ENCODE data around the gene HNRNPU.

Gene HNRNPU

GRCh38 chr1:244864253-244865027 is at the start of gene HNRNPU:
HNRNPU (minus strand) TSS chr1:244864543; CDS start chr1:244864307, 236 bp downstream.
- no peaks in the 10 kb centered on the region for H3K9me3 ChIP-seq (ENCODE audit: low read length)
- peaks cover 30% of the 10 kb centered on the region for H3K36me3 ChIP-seq (ENCODE audit: insufficient read depth, low read length)
- no peaks in the 10 kb centered on the region for H3K27me3 ChIP-seq (ENCODE audit: insufficient read depth, low read length)
- H2AFZ ChIP-seq (ENCODE audit: low read depth, low read length): peak within 1 kb of the TSS; percentile 3
- peak within 1 kb of the TSS; percentile 85 for H3K4me3 ChIP-seq (ENCODE audit: low read length)
- peaks cover 37% of the 10 kb centered on the region for H3K4me1 ChIP-seq (ENCODE audit: insufficient read depth, low read length)

- no peak overlapping the region for H2AFZ ChIP-seq (ENCODE audit: low read depth, low read length)
- H3K4me3 ChIP-seq (ENCODE audit: low read length): no peak overlapping the region
- no peaks in the 10 kb centered on the region for H3K36me3 ChIP-seq (ENCODE audit: insufficient read depth, low read length)
- peaks cover under 1% of the 10 kb centered on the region for H3K4me1 ChIP-seq (ENCODE audit: insufficient read depth, low read length)
- no peaks in the 10 kb centered on the region for H3K9me3 ChIP-seq (ENCODE audit: low read length)
- peaks cover 13% of the 10 kb centered on the region for H3K27me3 ChIP-seq (ENCODE audit: insufficient read depth, low read length)
Measured at GRCh38 chr1:244913806-244914205, 49.5 kb upstream of the HNRNPU start.

GRCh38 chr1:244904119-244904518 is 39.8 kb upstream of the HNRNPU start:
- Histone ChIP-seq H3K4me3 (ENCODE audit: low read length) (no peak overlapping the region), H3K4me1 (ENCODE audit: insufficient read depth, low read length) (no peaks in the 10 kb centered on the region), H3K36me3 (ENCODE audit: insufficient read depth, low read length) (no peaks in the 10 kb centered on the region), H3K27me3 (ENCODE audit: insufficient read depth, low read length) (no peaks in the 10 kb centered on the region), H2AFZ (ENCODE audit: low read depth, low read length) (no peak overlapping the region), H3K9me3 (ENCODE audit: low read length) (no peaks in the 10 kb centered on the region)

DNA sequence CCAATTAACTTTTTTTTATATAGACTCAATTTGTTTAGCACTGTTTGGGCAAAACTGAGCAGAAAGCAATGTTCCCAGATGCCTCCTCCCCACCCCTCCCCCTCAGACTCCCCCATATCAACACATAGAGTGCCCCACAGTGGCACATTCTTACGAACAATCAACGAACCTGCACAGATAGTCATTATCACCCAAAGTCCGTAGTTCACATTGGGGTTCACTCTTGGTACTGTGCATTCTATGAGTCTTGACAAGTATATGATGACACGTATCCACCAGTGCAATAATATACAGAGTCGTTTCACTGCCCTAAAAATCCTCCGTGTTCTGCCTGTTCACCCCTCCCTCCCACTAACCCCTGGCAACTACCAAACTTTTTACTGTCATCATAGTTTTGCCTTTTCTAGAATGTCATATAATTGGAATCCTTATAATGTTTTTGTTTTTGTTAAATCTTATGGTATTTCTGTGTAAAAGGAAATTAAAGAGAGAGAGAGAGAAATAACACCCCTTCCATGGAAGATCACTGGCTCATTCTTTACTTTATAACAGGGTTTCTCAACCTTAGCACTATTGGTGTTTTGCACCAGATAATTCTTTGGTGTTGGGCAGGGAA is 37.2 kb upstream of the HNRNPU start:
- Histone ChIP-seq H2AFZ (ENCODE audit: low read depth, low read length) (no peak overlapping the region), H3K9me3 (ENCODE audit: low read length) (no peaks in the 10 kb centered on the region), H3K27me3 (ENCODE audit: insufficient read depth, low read length) (no peaks in the 10 kb centered on the region)

GRCh38 chr1:244897476-244898254 is 33.3 kb upstream of the HNRNPU start:
- no peaks in the 10 kb centered on the region for H3K36me3 ChIP-seq (ENCODE audit: insufficient read depth, low read length)
- no peak overlapping the region for H3K4me3 ChIP-seq (ENCODE audit: low read length)
- H3K27me3 ChIP-seq (ENCODE audit: insufficient read depth, low read length): no peaks in the 10 kb centered on the region
- no peak overlapping the region for H2AFZ ChIP-seq (ENCODE audit: low read depth, low read length)
- no peaks in the 10 kb centered on the region for H3K4me1 ChIP-seq (ENCODE audit: insufficient read depth, low read length)
- no peaks in the 10 kb centered on the region for H3K9me3 ChIP-seq (ENCODE audit: low read length)

More for the DNA sequence above, 37.2 kb upstream of the HNRNPU start:
- Histone ChIP-seq H3K4me1 (ENCODE audit: insufficient read depth, low read length) (no peaks in the 10 kb centered on the region), H3K36me3 (ENCODE audit: insufficient read depth, low read length) (no peaks in the 10 kb centered on the region), H3K4me3 (ENCODE audit: low read length) (no peak overlapping the region)

DNA sequence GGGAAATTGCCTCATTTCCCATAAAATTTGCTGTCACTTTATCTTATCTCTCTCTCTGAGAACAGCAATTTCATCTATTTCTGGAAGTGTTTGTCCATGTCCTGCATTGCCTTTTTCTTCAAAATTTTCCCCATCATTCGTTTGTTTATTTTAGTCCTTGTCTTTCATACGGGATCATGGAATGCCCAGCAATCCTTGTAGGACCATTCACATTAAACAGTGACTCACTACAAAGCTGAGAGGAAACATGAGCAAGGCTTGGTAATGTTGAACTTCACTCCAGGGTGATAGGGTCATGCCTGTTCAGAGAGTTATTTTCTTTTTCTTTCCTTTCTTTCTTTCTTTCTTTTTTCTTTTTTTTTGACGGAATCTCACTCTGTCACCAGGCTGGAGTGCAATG is 32.2 kb upstream of the HNRNPU start:
- no peaks in the 10 kb centered on the region for H3K9me3 ChIP-seq (ENCODE audit: low read length)
- no peaks in the 10 kb centered on the region for H3K36me3 ChIP-seq (ENCODE audit: insufficient read depth, low read length)
- H3K4me1 ChIP-seq (ENCODE audit: insufficient read depth, low read length): no peaks in the 10 kb centered on the region
- no peak overlapping the region for H3K4me3 ChIP-seq (ENCODE audit: low read length)
- no peaks in the 10 kb centered on the region for H3K27me3 ChIP-seq (ENCODE audit: insufficient read depth, low read length)
- no peak overlapping the region for H2AFZ ChIP-seq (ENCODE audit: low read depth, low read length)

DNA sequence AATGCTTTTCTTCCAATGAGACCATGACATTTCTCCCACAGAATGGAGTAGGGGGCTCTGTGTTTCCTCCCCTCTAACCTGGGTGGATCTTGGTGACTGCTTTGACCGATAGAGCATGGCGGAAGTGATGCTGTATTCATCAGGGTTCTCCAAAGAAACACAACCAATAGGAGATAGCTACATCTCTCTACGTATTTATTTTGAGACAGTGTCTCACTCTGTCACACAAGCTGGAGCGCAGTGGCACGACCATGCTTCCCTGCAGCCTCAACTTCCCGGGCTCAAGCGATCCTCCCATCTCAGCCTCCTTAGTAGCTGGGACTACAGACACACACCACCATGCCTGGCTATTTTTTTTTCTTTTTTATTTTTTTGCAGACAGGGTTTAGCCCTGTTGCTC is 29.5 kb upstream of the HNRNPU start:
- Histone ChIP-seq H3K9me3 (ENCODE audit: low read length) (no peaks in the 10 kb centered on the region), H2AFZ (ENCODE audit: low read depth, low read length) (no peak overlapping the region), H3K36me3 (ENCODE audit: insufficient read depth, low read length) (no peaks in the 10 kb centered on the region), H3K4me1 (ENCODE audit: insufficient read depth, low read length) (no peaks in the 10 kb centered on the region), H3K27me3 (ENCODE audit: insufficient read depth, low read length) (no peaks in the 10 kb centered on the region), H3K4me3 (ENCODE audit: low read length) (no peak overlapping the region)

DNA sequence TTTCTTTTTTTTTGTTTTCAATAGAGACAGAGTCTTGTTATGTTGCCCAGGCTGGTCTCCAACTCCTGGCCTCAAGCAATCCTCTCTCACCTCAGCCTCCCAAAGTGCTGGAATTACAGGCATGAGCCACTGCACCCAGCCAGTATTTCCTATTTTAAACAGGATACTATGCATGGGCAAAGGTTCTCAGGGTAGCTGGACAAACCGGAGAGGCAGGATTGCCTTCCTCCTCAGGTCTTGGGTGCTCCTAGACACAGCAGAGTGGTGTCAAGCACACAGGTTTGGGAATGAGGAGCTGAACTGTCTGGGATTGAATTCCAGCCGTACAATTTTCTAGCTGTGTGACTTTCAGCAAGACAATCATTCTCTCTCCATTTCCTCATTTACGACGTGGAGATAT is 22.9 kb upstream of the HNRNPU start:
- no peak overlapping the region for H3K4me3 ChIP-seq (ENCODE audit: low read length)
- no peak overlapping the region for H2AFZ ChIP-seq (ENCODE audit: low read depth, low read length)
- H3K27me3 ChIP-seq (ENCODE audit: insufficient read depth, low read length): no peaks in the 10 kb centered on the region
- no peaks in the 10 kb centered on the region for H3K9me3 ChIP-seq (ENCODE audit: low read length)
- H3K4me1 ChIP-seq (ENCODE audit: insufficient read depth, low read length): no peaks in the 10 kb centered on the region
- H3K36me3 ChIP-seq (ENCODE audit: insufficient read depth, low read length): no peaks in the 10 kb centered on the region

- H3K4me3 ChIP-seq (ENCODE audit: low read length): no peak overlapping the region
- H2AFZ ChIP-seq (ENCODE audit: low read depth, low read length): no peak overlapping the region
- no peaks in the 10 kb centered on the region for H3K27me3 ChIP-seq (ENCODE audit: insufficient read depth, low read length)
- no peaks in the 10 kb centered on the region for H3K36me3 ChIP-seq (ENCODE audit: insufficient read depth, low read length)
- no peaks in the 10 kb centered on the region for H3K9me3 ChIP-seq (ENCODE audit: low read length)
- H3K4me1 ChIP-seq (ENCODE audit: insufficient read depth, low read length): no peaks in the 10 kb centered on the region
Measured at GRCh38 chr1:244881552-244882280, 17.4 kb upstream of the HNRNPU start.

GRCh38 chr1:244878681-244879080 is 14.3 kb upstream of the HNRNPU start:
- H2AFZ ChIP-seq (ENCODE audit: low read depth, low read length): no peak overlapping the region
- no peaks in the 10 kb centered on the region for H3K9me3 ChIP-seq (ENCODE audit: low read length)
- H3K27me3 ChIP-seq (ENCODE audit: insufficient read depth, low read length): no peaks in the 10 kb centered on the region
- no peaks in the 10 kb centered on the region for H3K4me1 ChIP-seq (ENCODE audit: insufficient read depth, low read length)
- H3K4me3 ChIP-seq (ENCODE audit: low read length): no peak overlapping the region
- no peaks in the 10 kb centered on the region for H3K36me3 ChIP-seq (ENCODE audit: insufficient read depth, low read length)

- no peaks in the 10 kb centered on the region for H3K27me3 ChIP-seq (ENCODE audit: insufficient read depth, low read length)
- H3K36me3 ChIP-seq (ENCODE audit: insufficient read depth, low read length): no peaks in the 10 kb centered on the region
- no peak overlapping the region for H3K4me3 ChIP-seq (ENCODE audit: low read length)
- no peak overlapping the region for H2AFZ ChIP-seq (ENCODE audit: low read depth, low read length)
- H3K4me1 ChIP-seq (ENCODE audit: insufficient read depth, low read length): no peaks in the 10 kb centered on the region
- H3K9me3 ChIP-seq (ENCODE audit: low read length): no peaks in the 10 kb centered on the region
Measured at GRCh38 chr1:244876228-244876910, 12.0 kb upstream of the HNRNPU start.

DNA sequence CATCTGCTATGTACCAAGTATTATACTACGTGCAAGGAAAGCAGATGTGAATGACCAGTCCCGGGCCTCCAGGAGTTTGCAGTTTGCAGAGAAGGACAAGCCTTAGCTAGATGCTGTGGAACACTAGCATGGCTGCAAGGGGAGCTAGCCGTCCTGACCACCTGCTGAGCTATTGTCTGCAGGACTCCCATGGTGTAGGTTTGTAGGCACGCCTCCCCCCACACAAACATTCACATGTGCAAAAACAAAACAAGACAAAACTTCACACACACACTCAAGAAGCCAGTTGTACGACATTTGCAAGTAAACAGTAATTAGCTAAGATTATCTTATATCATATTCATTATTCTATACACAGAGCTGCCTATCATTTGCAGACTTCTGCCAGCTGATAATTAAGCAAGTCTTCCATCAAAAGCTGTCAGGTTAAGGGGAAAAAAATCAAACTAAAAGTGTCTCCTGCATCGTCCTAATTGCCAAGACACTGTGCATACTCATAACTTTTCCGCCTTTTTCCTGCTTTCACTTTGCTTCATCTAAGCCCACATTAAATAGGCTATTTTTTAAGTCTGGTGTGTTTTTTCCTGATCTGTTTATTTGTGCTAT is 10.7 kb upstream of the HNRNPU start:
- H3K4me3 ChIP-seq (ENCODE audit: low read length): no peak overlapping the region
- no peaks in the 10 kb centered on the region for H3K4me1 ChIP-seq (ENCODE audit: insufficient read depth, low read length)
- no peaks in the 10 kb centered on the region for H3K36me3 ChIP-seq (ENCODE audit: insufficient read depth, low read length)
- H3K9me3 ChIP-seq (ENCODE audit: low read length): no peaks in the 10 kb centered on the region
- no peak overlapping the region for H2AFZ ChIP-seq (ENCODE audit: low read depth, low read length)
- H3K27me3 ChIP-seq (ENCODE audit: insufficient read depth, low read length): no peaks in the 10 kb centered on the region
